ENCODE results near the gene AGL.
"Not testable (repeated sequence)": the region's sequence is repeated elsewhere in the genome, so short reads cannot be mapped to it uniquely, and the experiment has no call there.

The AGL gene

DNA sequence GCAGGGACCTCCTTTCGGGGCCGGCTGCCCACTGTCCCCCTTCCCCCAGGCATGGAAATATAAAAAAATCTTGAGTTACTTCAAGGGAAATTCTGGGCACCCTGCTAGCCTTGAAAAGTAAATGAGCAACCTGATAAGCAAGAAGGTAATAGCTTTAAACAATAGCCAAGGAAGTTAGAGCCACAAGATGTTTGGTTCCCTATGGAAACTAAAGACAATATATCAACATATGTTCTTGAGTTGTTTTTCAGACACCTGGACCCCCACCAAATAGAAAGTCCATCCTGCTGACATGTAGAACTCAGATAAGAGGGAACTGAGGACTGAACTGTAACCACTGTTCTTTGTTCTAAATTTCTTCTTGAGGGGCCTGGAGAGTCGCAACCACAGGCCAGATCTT, 100.3 kb downstream of the AGL start:
- no peak for DNase-seq

DNA sequence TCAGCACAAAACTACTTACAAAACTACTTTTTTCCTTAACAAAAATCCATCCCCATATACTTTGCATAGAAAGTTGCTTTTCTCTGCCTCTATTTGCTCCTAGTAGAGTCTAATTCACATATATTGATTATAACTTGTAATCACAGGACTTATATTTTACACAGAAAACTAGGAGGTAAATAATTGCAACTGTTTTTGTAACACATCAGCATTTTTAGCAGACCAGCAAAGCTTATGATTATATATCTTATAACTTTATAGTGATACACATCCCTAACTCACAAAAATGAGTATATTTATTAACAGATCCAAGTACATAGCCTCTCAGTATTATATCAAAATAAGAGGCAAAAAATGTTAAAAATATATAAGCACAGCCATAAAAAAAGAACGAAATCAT, 102.4 kb downstream of the AGL start:
- no peak for DNase-seq

DNA sequence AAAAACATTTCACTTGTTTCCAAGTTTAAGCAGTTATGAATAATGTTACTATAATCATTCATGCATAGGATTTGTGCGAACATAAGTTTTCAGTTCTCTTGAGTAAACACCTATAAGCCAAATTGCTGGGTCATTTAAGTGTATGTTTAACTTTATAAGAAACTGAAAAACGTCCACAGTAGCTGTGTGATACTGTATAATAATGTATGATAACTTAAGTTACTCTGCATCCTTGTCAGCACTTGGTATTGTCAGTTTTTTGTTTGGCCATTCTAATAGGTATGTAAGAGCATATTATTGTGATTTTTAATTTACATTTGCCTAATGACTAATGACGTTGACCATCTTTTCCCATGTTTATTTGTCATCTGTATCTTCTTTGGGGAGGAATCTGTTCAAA, 105.2 kb downstream of the AGL start:
- DNase-seq: no peak

DNA sequence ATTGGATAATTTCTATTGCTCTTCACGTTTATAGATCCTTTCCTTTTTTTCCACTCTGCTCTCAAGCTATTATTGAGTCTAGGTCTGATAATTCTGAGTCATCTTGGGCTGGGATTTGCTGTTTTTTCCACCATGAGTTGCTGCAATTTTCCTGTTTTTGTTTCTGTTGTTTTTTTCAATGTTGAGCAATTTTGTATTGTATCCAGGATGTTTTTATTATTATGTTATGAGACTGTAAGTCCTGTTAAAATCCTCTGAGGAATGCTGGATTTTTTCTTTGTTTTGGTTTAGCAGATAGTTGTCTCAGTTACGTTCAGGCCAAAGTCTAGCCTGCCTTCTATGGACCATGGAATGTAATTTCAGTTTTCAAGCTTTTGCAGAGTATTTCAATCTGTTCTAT, 106.6 kb downstream of the AGL start:
- no peak for DNase-seq

DNA sequence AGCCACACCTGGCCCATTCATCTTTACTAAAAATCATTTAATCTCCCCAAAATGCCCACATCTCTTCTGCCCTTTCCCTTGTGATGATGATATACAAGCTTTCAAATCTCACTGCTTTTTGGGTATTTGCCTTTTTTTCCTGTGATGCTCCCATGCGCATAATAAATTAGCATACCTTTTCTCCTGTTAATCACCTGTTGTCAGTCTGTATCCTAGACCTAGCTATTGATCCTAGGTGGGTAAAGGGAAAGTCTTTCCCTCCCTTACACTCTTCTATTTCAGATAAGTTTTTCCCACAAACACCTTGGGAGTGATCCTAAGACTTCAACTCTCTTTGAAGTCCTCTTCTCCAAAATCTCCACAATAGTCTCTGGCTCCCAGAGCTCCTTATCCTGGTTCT, 107.7 kb downstream of the AGL start:
- DNase-seq: no peak

DNA sequence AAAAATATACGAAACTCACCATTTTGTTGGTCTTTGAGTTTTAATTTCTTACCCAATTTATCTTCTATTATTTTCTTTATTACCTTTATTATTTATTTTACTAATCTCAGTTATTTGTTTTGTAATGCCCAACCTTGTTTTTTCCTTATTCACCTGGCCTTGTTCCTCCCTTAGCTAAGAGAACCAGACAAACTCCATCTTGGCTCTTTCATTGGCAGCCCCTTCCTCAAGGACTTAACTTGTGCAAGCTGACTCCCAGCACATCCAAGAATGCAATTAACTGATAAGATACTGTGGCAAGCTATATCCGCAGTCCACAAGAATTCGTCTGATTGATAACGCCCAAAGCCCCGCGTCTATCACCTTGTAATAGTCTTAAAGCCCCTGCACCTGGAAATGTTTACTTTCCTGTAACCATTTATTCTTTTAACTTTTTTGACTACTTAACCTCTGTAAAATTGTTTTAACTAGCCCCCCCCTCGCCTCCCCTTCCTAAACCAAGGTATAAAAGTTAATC, 109.1 kb downstream of the AGL start:
- not testable (repeated sequence) for DNase-seq

DNA sequence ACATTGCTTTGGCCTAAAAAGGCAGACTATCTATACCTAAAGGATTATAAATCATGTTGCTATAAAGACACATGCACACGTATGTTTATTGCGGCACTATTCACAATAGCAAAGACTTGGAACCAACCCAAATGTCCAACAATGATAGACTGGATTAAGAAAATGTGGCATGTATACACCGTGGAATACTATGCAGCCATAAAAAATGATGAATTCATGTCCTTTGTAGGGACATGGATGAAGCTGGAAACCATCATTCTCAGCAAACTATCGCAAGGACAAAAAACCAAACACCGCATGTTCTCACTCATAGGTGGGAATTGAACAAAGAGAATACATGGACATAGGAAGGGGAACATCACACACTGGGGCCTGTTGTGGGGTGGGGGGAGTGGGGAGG, 110.1 kb downstream of the AGL start:
- not testable (repeated sequence) for DNase-seq

DNA sequence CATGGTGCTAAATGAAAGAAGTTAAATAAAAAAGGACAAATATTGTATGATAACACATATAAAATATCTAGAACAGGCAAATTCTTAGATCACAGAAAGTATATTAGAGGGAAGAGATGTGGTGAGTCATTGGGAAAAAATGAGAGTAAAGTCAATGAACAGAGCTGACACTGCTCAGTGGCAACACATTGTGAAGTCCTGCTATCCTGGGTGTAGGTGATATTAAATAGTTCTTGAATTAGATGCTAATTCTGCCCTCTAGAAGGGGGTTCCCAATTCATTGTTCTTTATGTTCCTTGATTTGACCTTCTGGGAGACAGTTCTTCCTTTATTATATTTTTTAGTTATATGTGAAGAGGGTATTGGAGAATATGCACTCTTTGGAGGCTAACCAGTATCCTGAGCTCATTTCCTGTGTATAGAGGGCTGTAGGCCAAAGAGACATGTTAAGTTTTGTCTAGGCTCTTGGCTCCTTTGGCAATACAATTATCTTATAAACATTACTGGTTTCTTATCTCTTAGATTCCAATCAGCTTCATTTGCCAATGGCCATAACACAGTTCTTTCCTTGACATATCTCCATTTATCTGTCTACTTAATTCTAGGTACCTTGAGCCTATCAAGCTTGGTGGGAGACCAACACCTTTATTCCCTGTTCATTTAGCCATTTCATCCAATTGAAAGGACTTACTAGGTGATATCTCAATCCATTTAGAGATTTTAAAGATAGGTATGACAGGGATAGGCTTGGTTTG, 113.1 kb downstream of the AGL start:
- DNase-seq: no peak

DNA sequence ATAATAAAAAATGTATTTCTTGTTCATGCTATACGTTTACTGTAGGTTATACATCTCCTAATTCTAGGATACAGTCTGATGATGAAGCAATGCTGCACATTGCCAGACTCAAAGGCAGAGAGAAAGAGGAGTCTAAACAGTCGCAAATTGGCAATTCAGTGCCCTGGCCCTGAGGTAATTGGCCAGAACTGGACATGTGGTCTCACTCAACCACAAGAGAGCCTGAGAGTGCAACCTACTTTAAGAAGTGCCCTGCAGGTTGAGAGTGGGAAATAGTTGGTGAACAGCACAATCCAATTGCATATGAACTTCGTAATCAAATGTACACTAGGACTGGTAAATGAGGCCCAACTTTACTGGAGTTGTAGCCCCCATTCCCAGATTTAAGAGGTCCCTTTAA, 114.6 kb downstream of the AGL start:
- DNase-seq: no peak

DNA sequence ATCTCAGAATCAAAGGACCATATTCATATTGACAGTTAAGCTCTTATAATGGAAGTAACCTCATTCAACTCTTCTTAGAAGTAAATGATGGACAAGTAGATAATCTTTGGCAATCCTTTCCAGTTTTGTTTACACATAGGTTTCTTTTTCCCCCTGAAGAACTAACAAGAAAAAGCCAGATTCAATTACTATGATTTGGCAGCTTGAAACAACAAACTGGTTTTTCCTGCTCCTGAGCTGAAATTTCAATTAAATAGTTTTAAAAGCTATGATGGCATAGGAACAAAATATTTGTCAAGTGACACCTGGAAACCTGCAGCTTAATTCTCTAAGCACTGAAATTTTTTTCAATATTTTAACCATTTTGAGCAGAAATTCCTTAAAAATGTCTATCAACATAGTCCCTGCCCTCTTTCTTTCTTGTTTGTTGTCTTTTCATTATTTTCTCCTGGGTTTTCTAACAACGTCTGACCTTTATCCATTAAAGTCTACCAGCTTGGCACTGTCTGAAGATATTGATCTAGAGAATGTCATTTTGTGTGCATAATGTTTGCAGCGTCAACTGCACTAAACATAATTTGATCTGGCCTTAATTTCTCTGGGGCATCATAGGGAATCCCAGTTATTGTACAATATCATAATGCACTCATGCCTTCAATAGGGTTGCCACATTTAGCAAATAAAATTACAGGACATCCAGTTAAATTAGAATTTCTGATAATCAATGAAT, 115.7 kb downstream of the AGL start:
- peak; percentile 44 for DNase-seq

DNA sequence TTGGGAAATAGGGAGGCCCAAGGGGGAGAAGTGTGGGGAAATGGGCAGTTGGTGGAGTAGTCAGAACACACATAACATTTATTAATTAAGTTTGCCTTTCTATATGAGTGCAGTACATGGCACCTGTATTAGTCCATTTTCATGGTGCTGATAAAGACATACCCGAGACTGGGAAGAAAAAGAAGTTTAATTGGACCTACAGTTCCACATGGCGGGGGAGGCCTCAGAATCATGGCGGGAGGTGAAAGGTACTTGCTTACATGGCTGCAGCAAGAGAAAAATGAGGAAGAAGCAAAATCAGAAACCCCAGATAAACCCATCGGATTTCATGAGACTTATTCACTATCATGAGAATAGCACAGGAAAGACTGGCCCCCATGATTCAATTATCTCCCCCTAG, 118.1 kb downstream of the AGL start:
- DNase-seq: no peak

DNA sequence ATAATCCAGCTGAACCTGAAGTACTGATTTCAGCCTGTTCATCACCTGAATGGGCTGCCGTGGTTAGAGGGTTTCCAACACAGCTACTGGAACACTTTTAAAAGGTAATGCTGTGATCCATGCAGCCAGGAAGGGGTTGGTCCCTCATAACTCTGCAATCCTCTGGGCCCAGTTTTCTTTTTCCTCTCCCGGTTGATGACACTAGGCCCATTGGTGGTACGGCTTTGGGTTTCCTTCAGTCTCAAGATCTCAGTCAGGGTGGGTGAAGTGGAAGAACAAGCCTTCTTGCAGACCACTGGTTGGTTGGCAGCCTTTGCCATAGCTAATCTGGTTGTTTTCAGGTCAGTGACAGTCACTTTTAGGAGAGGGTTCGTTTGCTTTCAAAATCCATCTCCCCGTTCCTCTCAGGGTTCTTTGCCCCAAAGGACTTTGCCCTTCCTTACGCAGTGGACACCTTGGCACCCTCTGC, 119.1 kb downstream of the AGL start:
- DNase-seq: no peak

DNA sequence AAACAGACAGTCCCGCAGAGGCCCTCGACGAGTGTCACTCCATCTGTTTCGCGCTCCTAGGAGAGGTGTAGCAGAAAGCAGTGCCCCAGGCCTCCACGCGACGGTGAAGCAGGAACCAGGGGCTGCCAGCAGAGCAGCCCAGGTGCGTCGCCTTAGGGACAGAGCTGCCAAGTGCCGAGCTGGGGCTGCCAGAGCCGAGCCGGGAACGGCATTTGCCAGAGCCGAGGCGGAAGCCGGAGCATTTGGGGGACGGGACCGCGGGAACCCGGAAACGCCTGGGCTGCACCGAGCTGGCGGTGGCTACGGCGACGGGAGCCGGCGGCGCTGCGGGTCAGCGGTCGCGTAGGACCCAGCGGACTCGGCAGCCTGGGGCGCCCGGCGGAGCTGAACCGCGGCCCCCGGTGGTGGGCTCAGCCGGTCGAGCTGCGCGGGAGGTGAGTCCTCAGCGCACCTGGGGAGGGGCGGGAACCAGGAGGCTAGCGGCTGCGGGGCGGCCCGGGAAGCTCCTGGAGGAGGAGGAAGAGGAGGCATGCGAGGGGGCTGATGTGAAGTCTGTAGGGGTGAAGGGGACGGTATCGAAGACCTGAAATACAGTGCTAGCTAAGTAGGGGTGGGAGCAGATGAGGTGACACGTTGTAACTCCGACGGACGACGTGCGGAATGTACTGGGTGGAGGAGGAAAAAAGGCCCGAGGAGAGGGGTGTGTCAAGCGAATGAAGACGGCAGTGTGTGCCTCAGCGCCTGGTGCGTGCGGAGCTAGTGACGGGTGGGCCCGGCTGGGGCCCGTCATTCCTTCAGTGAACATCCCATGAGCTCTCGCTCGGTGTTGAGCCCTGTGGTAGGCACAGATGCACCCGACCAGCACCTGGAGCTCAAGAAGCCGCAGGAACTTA, 119.8 kb downstream of the AGL start, which contains the start of gene SLC35A3:
Gene SLC35A3 (plus strand): TSS at position 268 of the 893 bp plus-strand sequence. CDS start 23,559 bp downstream, outside the sequence.
- peak; percentile 76 for DNase-seq

DNA sequence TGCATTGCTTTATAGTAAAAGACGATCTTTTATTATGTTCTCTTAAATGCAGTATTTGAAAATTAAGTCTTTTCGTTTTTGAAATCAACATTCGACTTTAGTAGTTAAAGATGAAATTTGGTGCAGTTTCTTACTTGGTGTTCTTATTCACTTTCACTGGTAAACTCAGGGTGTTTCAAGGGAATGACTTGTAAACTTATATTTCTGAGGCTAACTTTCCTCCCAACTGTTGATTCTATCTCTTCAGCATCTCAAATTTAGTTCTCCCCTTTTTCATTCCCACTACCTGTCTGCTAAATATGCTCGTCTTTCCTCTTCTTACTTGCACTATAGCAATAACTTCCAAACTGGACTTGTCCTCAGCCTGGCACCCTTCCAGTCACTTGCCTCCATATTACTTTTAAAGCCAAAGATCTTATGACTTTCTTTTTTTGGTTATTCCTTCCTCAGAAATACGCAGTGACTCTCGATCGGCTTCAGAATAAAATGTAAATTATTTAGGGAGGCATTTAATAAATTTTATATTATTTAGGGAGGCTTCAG, 120.6 kb downstream of the AGL start:
- DNase-seq: peak; percentile 16

DNA sequence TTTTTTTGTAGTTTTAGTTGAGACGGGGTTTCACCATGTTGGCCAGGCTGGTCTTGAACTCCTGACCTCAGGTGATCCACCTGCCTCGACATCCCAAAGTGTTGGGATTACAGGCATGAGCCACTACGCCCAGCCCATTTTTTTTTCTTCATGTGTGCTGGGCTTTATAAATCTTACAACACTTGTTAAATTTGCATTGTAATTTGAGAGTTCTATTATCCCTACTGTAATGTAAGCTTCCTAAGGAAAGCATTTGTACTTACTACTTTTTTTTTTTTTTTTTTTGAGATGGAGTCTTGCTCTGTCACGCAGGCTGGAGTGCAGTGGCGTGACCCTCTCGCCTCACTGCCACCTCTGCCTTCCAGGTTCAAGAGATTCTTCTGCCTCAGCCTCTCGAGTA, 121.9 kb downstream of the AGL start:
- DNase-seq: not testable (repeated sequence)
